Right kidney (tissue), 1 donor: ENCODE results near the gene TLL1.

Experiments
- DNase-seq: peaks from one replicate; pipeline ENCODE4 v3.0.0-alpha.2; 2016

The TLL1 gene

GRCh38 chr4:165972747-165973146 lies 99.7 kb downstream of the TLL1 start:
- DNase-seq, result no peak

- no peak for DNase-seq
These were observed 109.9 kb downstream of the TLL1 start for GRCh38 chr4:165982934-165983333.

GRCh38 chr4:165986956-165987698 lies 114.1 kb downstream of the TLL1 start:
- DNase-seq, result no peak

- no peak for DNase-seq
These were observed 118.5 kb downstream of the TLL1 start for GRCh38 chr4:165991325-165992180.

GRCh38 chr4:165992283-165992682 lies 119.2 kb downstream of the TLL1 start:
- no peak for DNase-seq

GRCh38 chr4:165994701-165995100 lies 121.7 kb downstream of the TLL1 start:
- DNase-seq, result no peak

- no peak for DNase-seq
These were observed 130.8 kb downstream of the TLL1 start for GRCh38 chr4:166003811-166004210.

- DNase-seq, result no peak
These were observed 133.2 kb downstream of the TLL1 start for GRCh38 chr4:166006217-166006616.

GRCh38 chr4:166008510-166008909 lies 135.5 kb downstream of the TLL1 start:
- no peak for DNase-seq

- DNase-seq, result no peak
These were observed 139.3 kb downstream of the TLL1 start for GRCh38 chr4:166012129-166013030.

GRCh38 chr4:166014411-166014810 lies 141.4 kb downstream of the TLL1 start:
- DNase-seq, result no peak

- DNase-seq, result no peak
These were observed 144.8 kb downstream of the TLL1 start for GRCh38 chr4:166017804-166018203.

- no peak for DNase-seq
These were observed 146.6 kb downstream of the TLL1 start for GRCh38 chr4:166019441-166020220.

- no peak for DNase-seq
These were observed 148.6 kb downstream of the TLL1 start for GRCh38 chr4:166021617-166022016.

GRCh38 chr4:166034965-166035364 lies 161.9 kb downstream of the TLL1 start:
- DNase-seq, result no peak

- DNase-seq, result no peak
These were observed 166.8 kb downstream of the TLL1 start for GRCh38 chr4:166039822-166040221.

GRCh38 chr4:166042510-166043055 lies 169.5 kb downstream of the TLL1 start:
- DNase-seq, result no peak

GRCh38 chr4:166043801-166044200 lies 170.8 kb downstream of the TLL1 start:
- DNase-seq, result no peak

GRCh38 chr4:166044871-166045270 lies 171.8 kb downstream of the TLL1 start:
- no peak for DNase-seq

- no peak for DNase-seq
These were observed 172.4 kb downstream of the TLL1 start for GRCh38 chr4:166045457-166045856.

GRCh38 chr4:166049036-166049435 lies 176.0 kb downstream of the TLL1 start:
- no peak for DNase-seq
